ENCODE data around the gene DOCK11. TPM values are rescaled to one million over a fixed set of nuclear protein-coding genes. Genes with fewer than 3 reads are reported as not detected.

DOCK11 gene
- total RNA-seq, 1 experiment from 2014 or later = 2.7 TPM

- no peaks in the 10 kb centered on the region for H3K36me3 Mint-ChIP-seq (ENCODE audit: insufficient read depth, unreplicated experiment)
- Histone ChIP-seq H3K36me3 (ENCODE audit: control insufficient read depth, insufficient read depth, low read length) (no peaks in the 10 kb centered on the region), H3K27me3 (replicated peaks; ENCODE audit: control insufficient read depth, insufficient read depth, low read length) (no peaks in the 10 kb centered on the region), H3K4me1 (no peaks in the 10 kb centered on the region), H3K9me3 (no peaks in the 10 kb centered on the region), H3K4me3 (ENCODE audit: low read depth, low read length) (no peak overlapping the region)
- ChIA-PET CTCF (no interaction called here), POLR2A (no interaction called here)
- no TSS peak for BruUV-seq (replicated peaks)
- H3K4me1 Mint-ChIP-seq (ENCODE audit: low read depth, unreplicated experiment) = no peaks in the 10 kb centered on the region
- H3K27ac Mint-ChIP-seq (ENCODE audit: unreplicated experiment) = no peak overlapping the region
- no peak overlapping the region for H3K4me3 Mint-ChIP-seq (ENCODE audit: unreplicated experiment)
- intact Hi-C loops (cut with micrococcal nuclease; ENCODE audit: unreplicated experiment) = no loop called here
- no peaks in the 10 kb centered on the region for H3K9me3 Mint-ChIP-seq (ENCODE audit: unreplicated experiment)
- no peak for DNase-seq
- TF ChIP-seq CTCF (IDR thresholded peaks at IDR 0.05; ENCODE audit: insufficient read depth in 1 of 2, low read depth in 1 of 2, low read length in 1 of 2, severe bottlenecking in 1 of 2, unreplicated experiment in 1 of 2) = no peak
- no peaks in the 10 kb centered on the region for H3K27me3 Mint-ChIP-seq (ENCODE audit: insufficient read depth, unreplicated experiment)
Observed at GRCh38 chrX:118504581-118504980, 9.0 kb downstream of the DOCK11 start.

- no peaks in the 10 kb centered on the region for H3K9me3 ChIP-seq
- no TSS peak for BruUV-seq (replicated peaks)
- H3K36me3 Mint-ChIP-seq (ENCODE audit: insufficient read depth, unreplicated experiment) = no peaks in the 10 kb centered on the region
- H3K4me3 ChIP-seq (ENCODE audit: low read depth, low read length) = no peak overlapping the region
- H3K4me3 Mint-ChIP-seq (ENCODE audit: unreplicated experiment) = no peak overlapping the region
- no peaks in the 10 kb centered on the region for H3K27me3 ChIP-seq (replicated peaks; ENCODE audit: control insufficient read depth, insufficient read depth, low read length)
- ChIA-PET POLR2A (no interaction called here), CTCF (no interaction called here)
- H3K27me3 Mint-ChIP-seq (ENCODE audit: insufficient read depth, unreplicated experiment) = no peaks in the 10 kb centered on the region
- no peaks in the 10 kb centered on the region for H3K4me1 Mint-ChIP-seq (ENCODE audit: low read depth, unreplicated experiment)
- no peak for DNase-seq
- no peaks in the 10 kb centered on the region for H3K36me3 ChIP-seq (ENCODE audit: control insufficient read depth, insufficient read depth, low read length)
- H3K27ac Mint-ChIP-seq (ENCODE audit: unreplicated experiment) = no peak overlapping the region
- H3K4me1 ChIP-seq = no peaks in the 10 kb centered on the region
- no peak for TF ChIP-seq CTCF (IDR thresholded peaks at IDR 0.05; ENCODE audit: insufficient read depth in 1 of 2, low read depth in 1 of 2, low read length in 1 of 2, severe bottlenecking in 1 of 2, unreplicated experiment in 1 of 2)
- H3K9me3 Mint-ChIP-seq (ENCODE audit: unreplicated experiment) = no peaks in the 10 kb centered on the region
- intact Hi-C loops (cut with micrococcal nuclease; ENCODE audit: unreplicated experiment) = no loop called here
Observed at GRCh38 chrX:118506805-118507480, 11.3 kb downstream of the DOCK11 start.

- no peaks in the 10 kb centered on the region for H3K36me3 ChIP-seq (ENCODE audit: control insufficient read depth, insufficient read depth, low read length)
- Mint-ChIP-seq H3K4me3 (ENCODE audit: unreplicated experiment) (no peak overlapping the region), H3K9me3 (ENCODE audit: unreplicated experiment) (no peaks in the 10 kb centered on the region), H3K27ac (ENCODE audit: unreplicated experiment) (no peak overlapping the region), H3K27me3 (ENCODE audit: insufficient read depth, unreplicated experiment) (no peaks in the 10 kb centered on the region), H3K36me3 (ENCODE audit: insufficient read depth, unreplicated experiment) (no peaks in the 10 kb centered on the region), H3K4me1 (ENCODE audit: low read depth, unreplicated experiment) (no peaks in the 10 kb centered on the region)
- no peaks in the 10 kb centered on the region for H3K4me1 ChIP-seq
- intact Hi-C loops (cut with micrococcal nuclease; ENCODE audit: unreplicated experiment) = no loop called here
- BruUV-seq (replicated peaks) = no TSS peak
- ChIA-PET CTCF (no interaction called here), POLR2A (no interaction called here)
- H3K4me3 ChIP-seq (ENCODE audit: low read depth, low read length) = no peak overlapping the region
- H3K27me3 ChIP-seq (replicated peaks; ENCODE audit: control insufficient read depth, insufficient read depth, low read length) = no peaks in the 10 kb centered on the region
- no peak for DNase-seq
- TF ChIP-seq CTCF (IDR thresholded peaks at IDR 0.05; ENCODE audit: insufficient read depth in 1 of 2, low read depth in 1 of 2, low read length in 1 of 2, severe bottlenecking in 1 of 2, unreplicated experiment in 1 of 2) = no peak
- no peaks in the 10 kb centered on the region for H3K9me3 ChIP-seq
Observed at GRCh38 chrX:118507766-118508165, 12.2 kb downstream of the DOCK11 start.
